C4-2B (cell line): ENCODE measurements around the gene PSEN2.

Experiments
- CTCF ChIP-seq: fragments of 450-650 bp; conservative IDR thresholded peaks from 2 replicates; pipeline ENCODE4 v1.5.1; 2017; ENCODE audit warnings: mild to moderate bottlenecking
- ZFX ChIP-seq: fragments of 450-650 bp; IDR thresholded peaks from 2 replicates; pipeline ENCODE4 v1.6.1; 2017

GRCh38 chr1:226874579-226875425 lies 4.4 kb downstream of the PSEN2 start:
- no peak for TF ChIP-seq CTCF
- no peak for TF ChIP-seq ZFX
